ENCODE results near the gene MET.

- TF ChIP-seq MYC (IDR thresholded peaks at IDR 0.05; ENCODE audit: insufficient read depth, insufficient read length, insufficient replicate concordance, low read length, severe bottlenecking) (no peak), TCF7 (IDR thresholded peaks at IDR 0.05; ENCODE audit: borderline replicate concordance) (no peak), EP300 (IDR thresholded peaks at IDR 0.05; ENCODE audit: borderline replicate concordance in 1 of 2, control insufficient read depth in 1 of 2, low read depth in 2 of 2, low read length in 2 of 2) (no peak), RAD21 (IDR thresholded peaks at IDR 0.05; ENCODE audit: insufficient read depth, low read depth, low read length) (no peak), CTCF (IDR thresholded peaks at IDR 0.05 in 2 of 3, conservative IDR thresholded peaks at IDR 0.05 in 1 of 3; ENCODE audit: control insufficient read depth in 2 of 3, extremely low read depth in 1 of 3, insufficient read depth in 1 of 3, low read depth in 3 of 3, low read length in 3 of 3) (no peak), MTA2 (IDR thresholded peaks at IDR 0.05; ENCODE audit: low read depth) (no peak), IRF5 (IDR thresholded peaks at IDR 0.05; ENCODE audit: borderline replicate concordance) (no peak), NR2F1 (conservative IDR thresholded peaks at IDR 0.05) (no peak), SPI1 (IDR thresholded peaks at IDR 0.05; ENCODE audit: borderline replicate concordance, insufficient read depth, low read depth, low read length) (no peak), KAT2A (conservative IDR thresholded peaks at IDR 0.05; ENCODE audit: control insufficient read depth, low read depth, low read length) (no peak), KDM1A (IDR thresholded peaks at IDR 0.05; ENCODE audit: borderline replicate concordance) (no peak)
- TF ChIP-seq, protein P1, sequence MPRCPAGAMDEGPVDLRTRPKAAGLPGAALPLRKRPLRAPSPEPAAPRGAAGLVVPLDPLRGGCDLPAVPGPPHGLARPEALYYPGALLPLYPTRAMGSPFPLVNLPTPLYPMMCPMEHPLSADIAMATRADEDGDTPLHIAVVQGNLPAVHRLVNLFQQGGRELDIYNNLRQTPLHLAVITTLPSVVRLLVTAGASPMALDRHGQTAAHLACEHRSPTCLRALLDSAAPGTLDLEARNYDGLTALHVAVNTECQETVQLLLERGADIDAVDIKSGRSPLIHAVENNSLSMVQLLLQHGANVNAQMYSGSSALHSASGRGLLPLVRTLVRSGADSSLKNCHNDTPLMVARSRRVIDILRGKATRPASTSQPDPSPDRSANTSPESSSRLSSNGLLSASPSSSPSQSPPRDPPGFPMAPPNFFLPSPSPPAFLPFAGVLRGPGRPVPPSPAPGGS (IDR thresholded peaks at IDR 0.05; ENCODE audit: borderline replicate concordance, insufficient read depth, low read depth, low read length, poor library complexity, severe bottlenecking): no peak
Measured at GRCh38 chr7:116772926-116773749, 101.1 kb downstream of the MET start.
